H1 (cell line): ENCODE data around the gene PPP1R14C.

Source experiments
- CTCF ChIP-seq, 3 experiments: IDR thresholded peaks; 1 replicate in 2 of 3; 2 replicates in 1 of 3; pipeline versions ENCODE4 v1.5.1 to v1.6.1; 2011; ENCODE audit warnings: low read length in 3 of 3, mild to moderate bottlenecking in 3 of 3, inconsistent platforms in 2 of 3, low read depth in 1 of 3, moderate library complexity in 1 of 3; ENCODE audit not compliant: insufficient read depth in 1 of 3; ENCODE audit errors: control extremely low read depth in 1 of 3
- EZH2 ChIP-seq: fragments of 200-600 bp; sonication (generic); IDR thresholded peaks from 2 replicates; pipeline ENCODE4 v1.7.1; 2012; ENCODE audit warnings: low read depth, mild to moderate bottlenecking, moderate library complexity, low read length, inconsistent platforms; ENCODE audit not compliant: severe bottlenecking
- GABPA ChIP-seq: IDR thresholded peaks from 2 replicates; pipeline ENCODE4 v1.6.1; 2011; ENCODE audit warnings: mild to moderate bottlenecking, low read length, moderate library complexity, borderline replicate concordance; ENCODE audit not compliant: insufficient read depth
- HDAC6 ChIP-seq: IDR thresholded peaks from one replicate; pipeline ENCODE4 v1.7.1; 2012; ENCODE audit warnings: low read depth, mild to moderate bottlenecking, inconsistent platforms, low read length, moderate library complexity
- MAFK ChIP-seq: IDR thresholded peaks from 2 replicates; pipeline ENCODE4 v1.6.1; 2012; ENCODE audit warnings: low read depth, mild to moderate bottlenecking, improper control_type of control experiment, low read length
- MAX ChIP-seq: IDR thresholded peaks from 2 replicates; pipeline ENCODE4 v1.6.1; 2012; ENCODE audit warnings: inconsistent platforms
- POLR2A ChIP-seq, 2 experiments: IDR thresholded peaks; 1 replicate in 1 of 2; 2 replicates in 1 of 2; pipeline ENCODE4 v1.6.1; 2011; ENCODE audit warnings: low read depth in 2 of 2, low read length in 2 of 2, mild to moderate bottlenecking in 2 of 2; ENCODE audit errors: control extremely low read depth in 1 of 2
- RXRA ChIP-seq: IDR thresholded peaks from 2 replicates; pipeline ENCODE4 v1.6.1; 2011; ENCODE audit warnings: low read depth, mild to moderate bottlenecking, low read length, moderate library complexity; ENCODE audit not compliant: insufficient read depth
- TAF1 ChIP-seq: IDR thresholded peaks from 2 replicates; pipeline ENCODE4 v1.6.1; 2011; ENCODE audit warnings: mild to moderate bottlenecking, low read depth, low read length
- TEAD4 ChIP-seq: IDR thresholded peaks from 2 replicates; pipeline ENCODE4 v1.6.1; 2012; ENCODE audit warnings: low read depth, low read length, inconsistent platforms, mixed read lengths
- USF2 ChIP-seq: IDR thresholded peaks from 2 replicates; pipeline ENCODE4 v1.6.1; 2011; ENCODE audit warnings: low read length, improper control_type of control experiment

GRCh38 chr6:150186129-150186898 is 43.5 kb downstream of the PPP1R14C start:
- no peak for TF ChIP-seq EZH2
- TF ChIP-seq CTCF (IDR thresholded peaks at IDR 0.05; ENCODE audit: control extremely low read depth in 1 of 3, insufficient read depth in 1 of 3, low read depth in 1 of 3, low read length in 3 of 3): no peak; a peak in 1 of 4 replicates
- TF ChIP-seq MAX: no peak
- no peak for TF ChIP-seq POLR2A (IDR thresholded peaks at IDR 0.05; ENCODE audit: control extremely low read depth in 1 of 2, low read depth in 2 of 2, low read length in 2 of 2)
- TF ChIP-seq GABPA: no peak
- TF ChIP-seq TEAD4: no peak
- no peak for TF ChIP-seq RXRA
- TF ChIP-seq HDAC6: no peak
- TF ChIP-seq MAFK: no peak
- TF ChIP-seq USF2: no peak
- TF ChIP-seq TAF1: no peak
